Measurements from ENCODE around the gene EIF2D.

DNA sequence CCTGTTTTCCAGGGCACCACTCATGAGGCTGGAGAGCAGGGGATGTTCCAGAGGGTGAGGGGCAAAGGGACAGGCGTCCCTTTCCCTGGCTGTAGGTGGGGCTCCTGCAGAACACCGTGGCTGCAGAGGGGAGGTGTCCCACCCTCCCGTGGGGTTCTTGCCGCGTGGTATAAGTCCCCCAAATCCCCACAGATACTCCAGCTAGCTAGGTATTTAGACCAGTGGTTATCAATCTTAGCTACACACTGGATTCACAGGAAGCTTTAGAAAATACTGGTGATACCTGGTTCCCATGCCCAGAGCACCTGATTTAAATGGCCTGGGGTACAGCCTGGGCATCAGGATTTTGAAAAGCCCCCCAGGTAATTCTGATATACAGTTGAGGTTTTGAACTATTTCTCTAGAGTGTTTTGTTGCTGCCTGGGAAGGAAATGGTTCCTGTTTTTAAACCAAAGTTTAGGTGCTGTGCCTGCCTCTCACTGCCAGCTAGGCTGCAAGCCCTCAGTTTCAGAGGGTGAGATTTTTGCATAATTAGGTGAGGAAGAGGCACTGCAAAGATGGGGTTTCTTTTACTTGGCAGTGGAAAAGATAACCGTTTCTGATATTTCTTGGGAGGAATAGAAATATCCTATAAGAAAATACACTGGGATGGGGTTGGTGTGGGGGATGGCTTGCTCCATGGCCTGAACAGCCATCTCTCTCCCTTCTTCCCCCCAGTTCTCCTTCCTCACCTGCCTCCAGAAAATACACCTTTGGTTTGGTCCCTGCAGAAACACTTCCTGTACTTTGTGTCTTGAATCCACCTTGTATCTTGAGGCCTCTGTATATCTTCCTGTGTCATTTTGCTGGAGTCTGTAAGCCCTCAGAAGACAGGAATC, 53.2 kb downstream of the EIF2D start:
- TF ChIP-seq, protein P1, sequence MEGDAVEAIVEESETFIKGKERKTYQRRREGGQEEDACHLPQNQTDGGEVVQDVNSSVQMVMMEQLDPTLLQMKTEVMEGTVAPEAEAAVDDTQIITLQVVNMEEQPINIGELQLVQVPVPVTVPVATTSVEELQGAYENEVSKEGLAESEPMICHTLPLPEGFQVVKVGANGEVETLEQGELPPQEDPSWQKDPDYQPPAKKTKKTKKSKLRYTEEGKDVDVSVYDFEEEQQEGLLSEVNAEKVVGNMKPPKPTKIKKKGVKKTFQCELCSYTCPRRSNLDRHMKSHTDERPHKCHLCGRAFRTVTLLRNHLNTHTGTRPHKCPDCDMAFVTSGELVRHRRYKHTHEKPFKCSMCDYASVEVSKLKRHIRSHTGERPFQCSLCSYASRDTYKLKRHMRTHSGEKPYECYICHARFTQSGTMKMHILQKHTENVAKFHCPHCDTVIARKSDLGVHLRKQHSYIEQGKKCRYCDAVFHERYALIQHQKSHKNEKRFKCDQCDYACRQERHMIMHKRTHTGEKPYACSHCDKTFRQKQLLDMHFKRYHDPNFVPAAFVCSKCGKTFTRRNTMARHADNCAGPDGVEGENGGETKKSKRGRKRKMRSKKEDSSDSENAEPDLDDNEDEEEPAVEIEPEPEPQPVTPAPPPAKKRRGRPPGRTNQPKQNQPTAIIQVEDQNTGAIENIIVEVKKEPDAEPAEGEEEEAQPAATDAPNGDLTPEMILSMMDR (IDR thresholded peaks at IDR 0.05): no peak
- no peak for TF ChIP-seq POLR2A (IDR thresholded peaks at IDR 0.05)
- TF ChIP-seq EP300 (IDR thresholded peaks at IDR 0.05): no peak
